ENCODE data around the gene AKAP8.

GRCh38 chr19:15317392-15318071 is 62.1 kb downstream of the AKAP8 start:
- TF ChIP-seq CTCF (IDR thresholded peaks at IDR 0.05) (no peak), POLR2A (IDR thresholded peaks at IDR 0.05) (no peak)
